GM21825 (cell line): ENCODE results near the gene GINS2.

ENCODE experiments used
- ATAC-seq: cut with Tn5 transposase; IDR thresholded peaks from one replicate; pipeline ENCODE4 v1.9.1; 2021; ENCODE audit warnings: mild to moderate bottlenecking, moderate library complexity; ENCODE audit not compliant: unreplicated experiment

GINS2 gene

DNA sequence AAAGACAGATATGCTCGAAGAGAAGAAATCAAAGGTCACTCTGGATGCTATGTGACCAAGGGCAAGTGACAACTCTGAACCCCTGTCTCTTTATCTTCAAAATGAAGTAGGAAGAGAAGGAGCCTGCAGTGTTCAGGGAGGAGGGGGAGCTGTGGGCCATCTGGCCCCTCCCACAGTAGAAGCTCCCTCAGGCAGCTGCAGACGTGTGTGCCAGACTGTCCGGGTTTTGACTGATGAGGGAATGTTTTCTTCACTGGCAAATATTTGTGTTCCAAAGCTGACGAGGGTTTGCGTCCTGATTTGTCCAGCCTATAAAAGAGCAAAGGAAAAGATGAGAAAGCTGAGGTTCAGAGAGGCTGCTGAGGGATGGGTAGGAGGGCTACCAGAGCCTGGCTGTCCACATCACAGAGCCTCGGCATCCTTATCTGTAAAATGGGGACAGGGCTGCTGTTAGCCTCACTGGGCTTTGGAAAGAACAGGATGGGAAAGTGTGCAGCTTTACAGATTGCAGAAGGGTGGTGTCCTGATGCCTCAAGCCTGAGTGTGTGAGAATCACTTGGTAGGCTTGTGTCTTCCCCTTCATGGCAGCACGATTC, 1.8 kb upstream of the GINS2 start:
- no peak for ATAC-seq

DNA sequence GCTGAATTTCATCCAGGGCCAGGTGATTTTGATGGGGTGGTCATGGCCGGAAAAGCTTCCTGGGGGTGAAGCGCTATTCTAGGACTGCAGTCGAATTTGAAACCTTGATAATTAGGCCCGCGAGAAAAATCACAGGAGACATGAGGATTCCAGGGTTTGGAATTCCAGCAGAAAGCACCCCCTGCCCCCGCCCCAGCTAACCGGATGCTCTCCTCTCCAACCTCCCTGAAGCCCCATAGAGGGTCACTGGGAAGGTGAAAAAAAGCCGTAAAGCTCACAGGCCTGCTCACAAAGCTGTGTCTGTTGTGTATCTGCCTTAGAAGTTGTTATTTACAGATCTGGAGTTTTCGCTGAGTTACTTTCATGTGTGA, 1.2 kb upstream of the GINS2 start:
- no peak for ATAC-seq

DNA sequence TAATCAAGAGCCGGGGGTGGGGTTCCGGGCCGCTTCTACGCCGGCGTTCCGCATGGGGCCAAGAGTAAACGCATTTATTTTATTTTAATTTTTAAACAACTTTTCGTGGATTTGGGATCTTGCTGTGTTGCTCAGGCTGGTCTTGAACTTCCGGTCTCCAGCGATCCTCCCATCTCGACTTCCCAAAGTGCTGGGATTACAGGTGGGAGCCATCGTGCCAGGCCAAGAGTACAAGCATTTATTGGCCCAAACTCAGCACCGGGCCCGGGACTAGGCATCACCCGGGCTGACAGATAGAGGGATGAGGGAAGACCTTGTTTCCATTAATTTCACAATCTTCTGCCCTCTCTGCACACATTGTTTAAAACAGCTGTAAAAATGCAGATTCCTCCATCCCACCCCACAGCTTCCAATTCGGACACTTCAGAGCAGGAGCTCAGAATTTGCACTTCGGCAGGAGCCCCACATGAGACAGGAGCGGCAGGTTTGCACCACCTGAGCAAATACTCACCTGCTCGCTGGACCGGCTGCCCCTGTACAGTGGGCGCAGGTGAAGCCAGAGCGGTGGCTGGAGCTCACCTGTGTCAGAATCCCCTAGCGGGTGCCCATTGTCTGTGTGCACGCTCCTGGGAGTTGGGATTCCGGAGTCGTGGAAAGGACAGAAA, 663 bp upstream of the GINS2 start:
- no peak for ATAC-seq

DNA sequence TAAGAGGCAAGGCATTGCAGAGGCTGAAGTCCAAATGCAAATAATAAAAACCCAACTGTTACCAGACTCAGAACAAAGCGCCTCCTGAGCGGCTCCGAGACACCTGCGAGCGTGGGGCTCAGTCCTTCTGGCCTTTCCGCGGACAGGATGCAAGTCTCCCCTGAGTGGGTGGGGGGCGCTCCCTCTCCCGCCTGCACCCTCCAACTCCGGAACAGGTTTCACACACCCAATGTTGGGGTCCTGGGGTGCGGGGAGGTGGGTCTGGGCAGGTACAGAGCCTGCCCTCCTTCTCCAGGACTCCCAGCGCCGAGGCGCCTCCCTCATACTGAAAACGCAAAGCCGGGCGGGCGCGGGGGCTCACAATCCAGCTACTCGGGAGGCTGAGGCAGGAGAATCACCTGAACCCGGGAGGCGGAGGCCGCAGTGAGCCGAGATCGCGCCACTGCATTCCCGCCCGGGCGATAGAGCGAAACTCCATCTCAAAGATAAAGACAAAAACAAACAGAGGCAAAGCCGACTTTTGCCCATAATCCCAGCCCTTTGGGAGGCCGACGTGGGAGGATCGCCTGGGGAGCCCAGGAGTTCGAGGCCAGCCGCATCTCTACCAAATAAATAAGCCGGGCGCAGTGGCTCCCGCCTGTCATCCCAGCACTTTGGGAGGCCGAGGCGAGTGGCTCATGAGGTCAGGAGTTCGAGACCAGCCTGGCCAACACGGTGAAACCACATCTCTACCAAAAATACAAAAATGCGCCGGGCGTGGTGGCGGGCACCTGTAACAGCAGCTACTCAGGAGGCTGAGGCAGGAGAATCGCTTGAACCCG, 893 bp downstream of the GINS2 start:
- no peak for ATAC-seq

DNA sequence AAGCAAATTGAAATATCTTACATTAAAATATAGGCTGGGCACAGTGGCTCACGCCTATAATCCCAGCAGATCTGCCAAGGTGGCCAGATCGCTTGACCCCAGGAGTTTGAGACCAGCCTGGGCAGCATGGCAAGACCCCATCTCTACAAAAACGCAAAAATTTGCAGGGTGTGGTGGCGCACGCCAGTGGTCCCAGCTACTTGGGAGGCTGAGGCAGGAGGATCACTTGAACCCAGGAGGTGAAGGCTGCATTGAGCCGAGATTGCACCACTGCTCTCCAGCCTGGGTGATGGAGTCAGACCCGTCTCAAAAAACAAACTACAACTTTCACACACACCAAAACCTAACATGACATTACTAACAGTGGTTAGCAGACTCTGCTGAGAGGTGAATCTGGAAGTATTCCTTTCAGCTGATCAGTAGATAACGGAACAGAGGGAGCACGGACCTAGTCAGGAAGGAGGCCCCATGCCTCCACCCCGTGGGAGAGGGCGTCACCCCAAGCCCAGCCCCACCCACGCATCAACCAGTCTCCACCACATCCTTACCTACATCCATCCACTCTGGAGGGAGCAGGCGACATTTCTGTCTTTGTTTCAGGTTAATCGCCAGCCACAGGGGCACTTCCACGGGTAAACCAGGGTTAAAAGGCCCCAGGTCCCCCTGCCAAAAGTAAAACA, 1.7 kb downstream of the GINS2 start:
- ATAC-seq = no peak

DNA sequence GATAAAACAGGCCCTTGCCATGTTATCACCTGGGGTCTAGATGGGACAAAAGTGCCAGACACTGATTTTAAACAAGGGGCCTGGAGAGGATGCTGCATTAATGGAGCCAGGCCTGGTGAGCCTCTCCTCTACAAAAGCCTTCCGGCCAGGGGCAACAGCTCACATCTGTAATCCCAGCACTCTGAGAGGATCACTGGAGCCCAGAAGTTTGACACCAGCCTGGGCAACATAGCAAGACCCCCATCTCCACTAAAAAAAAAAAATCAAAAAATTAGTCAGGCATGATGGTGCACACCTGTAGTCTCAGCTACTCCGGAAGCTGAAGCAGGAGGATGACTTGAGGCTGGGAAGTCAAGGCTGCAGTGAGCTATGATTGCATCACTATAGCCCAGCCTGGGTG, 3.5 kb downstream of the GINS2 start:
- ATAC-seq = no peak

DNA sequence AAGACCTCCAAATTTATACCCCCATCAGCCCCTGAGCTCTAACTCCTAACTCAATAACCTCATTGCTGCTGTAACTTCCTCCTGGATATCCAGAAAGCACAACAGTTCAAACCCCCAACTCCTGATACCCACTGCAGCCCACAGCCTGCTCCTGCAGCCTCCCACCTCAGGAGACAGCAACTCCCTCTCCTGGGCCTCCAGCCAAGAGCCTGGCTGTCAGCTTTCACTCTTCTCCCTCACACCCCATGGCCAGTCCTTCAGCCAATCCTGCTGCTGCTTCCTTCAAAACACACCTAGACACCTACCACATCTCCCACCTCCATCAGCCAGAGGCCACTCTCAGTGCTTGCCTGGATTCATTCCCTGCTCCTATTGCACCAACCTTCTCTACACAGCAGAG, 5.4 kb downstream of the GINS2 start:
- no peak for ATAC-seq

DNA sequence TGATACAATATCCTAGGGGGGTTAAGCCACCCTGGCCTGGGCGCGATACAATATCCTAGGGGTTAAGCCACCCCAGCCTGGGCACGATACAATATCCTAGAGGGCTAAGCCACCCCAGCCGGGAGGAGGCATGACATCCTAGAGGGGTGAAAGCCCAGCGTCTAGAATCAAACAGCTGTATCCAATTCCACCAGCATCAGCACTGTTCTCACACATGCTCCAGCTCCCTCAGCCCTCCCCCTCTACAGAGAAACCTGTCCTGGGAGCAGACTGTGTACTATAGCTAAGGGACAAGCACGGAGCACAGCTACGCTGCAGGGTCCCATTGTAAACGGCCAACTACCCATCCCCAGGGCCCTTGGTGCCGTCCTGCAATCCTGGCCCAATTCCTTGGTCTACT, 6.2 kb downstream of the GINS2 start:
- ATAC-seq = no peak

DNA sequence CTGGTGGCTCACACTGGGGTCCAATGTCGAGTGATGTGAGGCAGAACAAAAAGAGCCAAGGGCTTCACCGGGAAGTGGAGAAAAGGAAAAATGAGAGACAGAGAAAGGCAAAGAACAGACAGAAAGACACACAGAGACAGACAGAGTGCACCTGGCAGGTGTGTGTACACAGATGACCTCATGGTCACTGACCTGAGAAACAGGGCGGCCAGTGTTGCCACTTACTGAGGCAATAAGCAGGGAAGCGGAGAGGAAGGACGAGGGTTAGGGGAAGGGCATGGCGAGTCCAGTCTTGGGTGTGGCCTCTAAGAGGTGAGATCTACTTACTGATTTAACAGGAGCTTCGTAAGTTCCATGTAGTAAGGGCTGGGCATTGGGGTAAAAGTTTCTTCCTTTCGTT, 7.5 kb downstream of the GINS2 start:
- no peak for ATAC-seq

DNA sequence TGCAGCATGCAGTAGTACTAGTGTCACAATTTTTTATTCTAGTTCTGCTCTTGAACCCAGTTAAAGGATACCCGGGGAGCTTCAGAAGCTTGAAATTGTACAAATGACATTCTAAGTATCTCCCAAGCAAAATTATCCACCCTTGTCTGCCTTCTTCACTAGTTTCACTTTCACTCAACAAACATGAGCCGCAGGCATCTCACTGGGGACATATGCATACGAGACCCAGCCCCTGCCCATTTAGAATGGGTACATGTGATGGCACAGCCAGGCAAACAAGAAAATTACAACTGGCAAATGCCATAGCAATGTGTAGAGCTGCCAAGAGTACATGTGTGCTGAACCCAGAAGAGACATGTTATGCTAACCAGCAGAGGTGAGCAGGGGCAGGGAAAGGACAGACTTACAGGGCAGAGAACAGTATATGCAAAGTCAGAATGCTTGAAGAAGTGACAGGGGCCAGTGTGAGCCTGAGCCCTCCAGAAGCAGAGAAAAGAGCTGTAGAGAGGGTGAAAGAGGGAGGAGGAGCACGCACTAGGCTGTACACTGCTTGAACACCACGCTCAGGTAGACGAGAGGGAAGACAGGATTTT, 8.3 kb downstream of the GINS2 start:
- ATAC-seq = no peak

DNA sequence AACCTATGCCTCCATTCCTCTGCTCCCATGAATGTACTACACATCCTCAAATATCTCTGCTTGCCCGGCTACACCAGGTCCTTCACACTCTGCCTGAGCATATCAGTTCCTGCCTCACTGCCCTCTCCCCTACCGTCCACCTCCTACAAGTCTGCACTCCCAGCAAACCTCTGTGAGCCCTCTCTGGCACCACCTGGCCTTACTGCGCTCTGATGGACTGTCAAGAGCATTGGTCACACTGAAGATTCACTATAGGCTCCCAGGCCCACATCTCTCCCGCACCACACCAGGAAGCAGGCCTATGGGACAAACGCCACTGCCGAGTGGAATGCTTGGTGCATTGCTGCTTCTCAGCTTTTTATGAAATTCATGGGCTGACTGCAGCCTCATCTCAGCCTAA, 8.9 kb downstream of the GINS2 start:
- ATAC-seq = no peak

DNA sequence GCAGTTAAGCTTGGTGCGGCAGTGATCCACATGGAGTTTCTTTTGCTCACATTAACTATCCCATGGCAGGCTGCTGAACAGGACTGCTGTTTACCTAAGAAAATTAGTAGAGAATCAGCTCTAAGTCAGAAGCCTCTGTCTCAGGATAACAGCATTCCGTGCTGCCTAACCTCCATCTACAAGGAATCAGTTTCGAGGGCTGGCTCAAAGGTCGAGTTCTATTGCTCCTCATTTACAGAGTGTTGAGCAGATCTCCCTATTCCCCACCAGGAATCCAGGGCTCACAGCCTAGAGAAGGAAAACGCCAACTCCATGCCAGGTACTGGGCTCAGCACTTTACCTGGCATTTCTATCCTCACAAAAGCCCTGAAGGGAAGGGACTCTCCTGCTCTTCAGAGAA, 9.9 kb downstream of the GINS2 start:
- no peak for ATAC-seq

DNA sequence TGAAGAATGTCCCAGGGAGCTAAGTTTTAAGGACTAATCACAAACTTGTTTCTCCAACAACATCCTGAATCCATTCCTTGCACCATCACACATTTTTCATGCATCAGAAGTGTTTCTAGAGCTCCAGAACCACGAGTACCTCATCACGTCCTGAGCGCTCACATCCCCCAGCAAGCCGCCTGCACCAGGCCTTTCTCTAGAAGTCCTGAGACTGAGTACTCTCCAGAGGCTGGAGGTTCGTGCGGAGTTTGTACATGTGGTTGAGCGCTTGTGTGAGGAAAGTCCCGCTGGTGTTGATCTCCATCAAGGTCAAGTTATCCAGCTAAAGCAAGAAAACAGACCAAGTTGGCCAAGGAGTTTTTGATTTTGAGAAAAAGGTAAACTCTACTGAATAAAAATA, 10.7 kb downstream of the GINS2 start:
- no peak for ATAC-seq

DNA sequence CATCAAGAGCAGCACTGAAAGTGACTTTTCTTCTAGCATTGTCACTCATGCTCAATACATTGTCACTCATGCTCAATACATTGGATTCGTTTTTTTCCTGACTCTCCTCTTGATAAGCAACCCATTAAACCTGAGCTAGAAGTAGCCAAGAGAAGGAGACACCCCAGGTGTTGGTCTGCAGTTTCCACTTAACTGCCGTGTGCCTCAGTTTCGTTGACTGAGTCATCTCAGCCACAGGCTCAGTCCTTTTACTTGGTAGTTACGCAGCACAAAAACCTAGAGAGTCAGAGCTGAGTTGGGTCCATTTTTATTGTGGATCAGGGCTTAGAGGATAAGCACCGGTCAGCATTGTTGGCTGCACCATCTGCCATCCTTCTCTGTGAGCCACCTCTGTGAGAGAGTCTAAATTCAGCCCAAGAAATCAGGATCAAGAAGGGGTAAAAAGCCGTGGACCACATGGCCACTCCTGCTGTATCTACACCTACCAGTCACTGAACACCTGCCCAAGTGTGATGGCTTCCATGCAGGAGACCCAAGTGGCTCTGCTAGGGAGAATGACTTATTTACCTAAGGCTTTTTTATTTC, 11.3 kb downstream of the GINS2 start:
- no peak for ATAC-seq

DNA sequence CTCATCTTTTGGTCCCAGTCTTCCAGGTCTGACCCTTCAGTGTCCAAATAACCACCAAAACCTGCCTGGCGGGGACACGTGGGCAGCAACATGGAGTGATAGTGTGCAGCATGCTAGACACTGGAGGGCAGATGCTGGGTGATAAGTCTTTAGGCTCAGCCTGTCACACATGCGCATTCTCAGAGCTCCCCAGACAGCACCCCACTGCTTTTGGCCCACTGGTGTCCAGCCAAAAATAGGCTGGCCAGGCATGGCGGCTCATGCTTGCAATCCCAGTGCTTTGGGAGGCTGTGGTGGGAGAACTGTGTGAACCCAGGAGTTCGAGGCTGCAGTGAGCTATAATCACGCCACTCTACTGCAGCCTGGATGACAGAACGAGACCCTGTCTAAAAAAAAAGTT, 12.3 kb downstream of the GINS2 start:
- ATAC-seq = no peak

DNA sequence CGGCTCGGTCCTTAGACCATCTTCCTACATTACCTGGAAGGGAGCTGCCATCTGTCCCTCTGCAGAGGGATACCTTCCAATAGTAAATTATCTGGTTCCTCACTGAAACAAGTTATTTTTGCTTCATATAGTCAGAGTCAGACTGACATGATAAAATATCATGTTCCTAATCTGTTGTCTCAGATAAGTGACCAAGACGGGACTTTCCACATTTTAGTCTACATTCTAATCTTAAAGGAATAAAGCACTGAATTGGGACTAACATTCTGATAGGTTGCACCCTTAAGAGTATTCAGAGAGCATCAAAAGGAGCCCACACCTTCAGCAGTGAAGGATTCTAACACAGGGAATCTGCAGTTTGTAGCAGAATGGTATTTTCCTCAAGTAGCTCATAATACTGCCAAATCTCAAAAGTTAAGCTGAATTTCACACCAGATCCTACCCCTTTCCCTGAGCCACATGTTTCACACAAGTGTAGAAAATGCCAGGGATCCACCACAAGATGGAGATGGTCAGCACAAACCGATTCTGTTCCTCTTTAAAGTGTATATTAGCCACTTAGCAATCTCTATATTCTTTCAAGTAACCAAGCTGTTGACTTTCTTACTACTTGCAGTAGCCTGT, 13.4 kb downstream of the GINS2 start:
- ATAC-seq = no peak

DNA sequence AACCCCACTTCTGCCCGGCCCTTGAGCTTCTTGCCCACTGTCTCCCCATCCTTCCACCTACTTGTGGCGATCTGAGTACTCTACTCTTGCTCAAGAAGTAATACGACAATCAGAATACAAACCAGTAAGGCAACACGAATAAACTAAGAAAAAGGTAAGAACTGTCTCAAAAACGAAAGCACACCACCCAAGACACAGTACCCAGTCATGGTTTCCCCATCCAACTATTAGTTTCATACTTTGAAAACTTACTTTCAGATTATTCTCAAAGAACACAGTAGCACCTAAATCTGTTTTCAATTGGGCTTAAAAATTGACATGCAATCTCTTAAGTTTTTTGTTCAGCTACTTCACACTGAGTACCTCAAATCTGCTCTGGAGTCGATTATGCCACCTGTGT, 13.9 kb downstream of the GINS2 start:
- ATAC-seq = no peak

DNA sequence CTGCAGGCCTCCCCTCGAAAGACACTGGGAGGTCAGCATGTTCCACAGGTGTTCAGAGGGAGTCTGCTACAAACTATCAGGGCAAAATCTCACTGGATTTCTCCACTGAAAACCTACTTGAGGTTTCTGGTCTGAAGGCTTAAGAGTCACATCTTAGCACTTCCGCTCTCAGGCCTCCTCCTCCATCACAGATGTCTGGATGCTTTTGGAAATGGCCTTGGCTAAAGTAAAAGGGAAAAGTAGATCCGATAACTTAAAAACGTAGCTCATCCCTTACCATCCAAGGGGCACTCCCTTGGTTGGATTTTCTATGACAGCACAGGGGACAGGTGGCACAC, 14.4 kb downstream of the GINS2 start:
- ATAC-seq = no peak

DNA sequence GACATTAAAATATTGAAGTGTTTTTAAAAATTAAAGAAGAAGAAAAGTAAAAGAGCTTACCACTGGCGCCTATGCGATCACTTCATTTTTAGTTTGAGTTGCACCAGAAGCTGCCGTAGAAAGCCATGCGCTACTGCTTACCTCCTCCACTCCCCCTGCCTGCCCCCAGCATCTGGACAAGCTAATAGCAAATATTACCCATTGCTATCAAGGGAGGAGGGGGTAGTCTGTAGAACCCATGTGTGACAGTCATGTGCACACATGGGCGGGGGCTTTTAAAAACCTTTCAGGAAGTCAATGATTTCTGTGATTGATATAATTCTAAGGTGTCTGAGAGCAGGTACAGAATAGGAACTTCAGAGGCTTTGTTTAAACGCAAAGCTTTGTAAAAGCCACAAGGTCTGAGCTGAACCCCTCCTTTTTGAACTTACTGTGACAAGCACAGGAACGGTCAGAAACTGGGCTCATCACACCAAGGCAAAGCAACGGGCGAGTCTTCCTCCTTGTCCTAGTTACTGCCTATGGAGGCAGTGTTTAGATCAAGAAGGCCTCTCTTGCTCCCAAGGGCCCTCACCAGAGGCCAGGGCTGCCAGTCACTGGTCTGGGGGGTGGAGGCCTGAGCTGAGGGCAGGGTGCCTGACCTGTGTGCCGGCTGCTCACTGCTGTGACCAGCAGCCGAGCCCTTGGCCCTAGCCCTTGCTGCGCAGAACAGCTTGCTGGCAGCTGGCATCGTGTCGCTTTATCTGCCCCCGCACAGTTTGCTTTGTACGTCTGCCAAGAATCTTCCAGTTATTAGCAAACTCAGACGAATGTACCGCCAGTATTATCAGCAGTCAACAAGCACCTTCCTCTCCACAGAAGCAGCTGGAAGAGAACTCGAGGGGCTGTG, 15.0 kb downstream of the GINS2 start:
- ATAC-seq = no peak

DNA sequence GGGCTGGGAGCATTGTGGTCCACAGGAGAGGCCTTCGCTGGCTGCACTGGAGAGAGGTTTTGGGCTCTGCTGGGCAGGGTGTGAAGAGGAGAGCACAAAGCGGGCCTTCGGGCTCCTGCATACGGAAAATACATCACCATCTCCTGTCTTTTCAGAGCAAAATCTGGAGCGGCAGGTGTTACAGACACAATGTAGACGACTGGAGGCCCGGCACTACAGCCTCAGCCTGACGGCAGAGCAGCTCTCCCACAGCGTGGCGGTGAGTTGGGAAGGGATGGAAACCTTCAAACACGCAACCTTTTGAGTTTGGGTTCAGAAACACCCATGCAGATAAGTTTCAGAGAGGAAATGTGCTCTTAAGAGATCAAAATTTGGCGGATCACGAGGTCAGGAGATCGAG, 17.9 kb downstream of the GINS2 start:
- no peak for ATAC-seq
